ENCODE data around the gene IL1R2.

IL1R2 gene

DNA sequence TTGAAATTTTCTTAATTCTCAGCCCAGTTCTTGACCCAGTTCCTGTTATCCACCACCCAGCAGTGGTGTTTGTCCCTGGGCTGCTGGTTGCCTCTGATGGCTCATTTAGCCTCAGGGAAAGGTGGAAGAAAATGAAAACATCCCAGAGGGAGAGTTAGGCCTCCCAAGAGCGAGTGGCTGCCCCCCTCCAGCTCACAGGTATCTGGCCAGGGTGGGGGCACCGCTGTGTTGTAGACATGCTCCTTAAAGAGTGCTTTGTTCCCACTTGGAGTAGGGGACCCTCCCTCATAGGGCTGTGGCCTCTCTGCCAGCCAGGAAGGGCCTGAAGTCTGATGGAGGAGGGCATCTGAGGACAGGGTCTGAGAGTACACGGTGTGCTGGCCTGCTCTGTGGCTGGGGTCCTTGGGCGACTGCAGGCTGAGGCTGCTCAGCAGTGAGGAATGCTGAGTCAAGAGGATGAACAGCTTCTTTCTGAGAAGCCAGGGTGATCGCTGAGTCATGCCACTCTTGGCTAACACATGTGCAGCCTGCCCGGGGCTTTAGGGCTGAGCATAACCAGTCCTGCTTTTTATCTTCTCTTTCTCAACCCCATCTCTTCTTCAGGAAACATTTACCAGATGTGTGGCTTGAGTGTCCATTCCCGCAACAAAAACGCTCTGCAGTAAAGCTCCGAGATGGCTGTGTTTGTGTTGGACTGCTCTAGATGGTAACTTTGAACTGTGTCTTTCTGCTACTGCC lies 72.3 kb downstream of the IL1R2 start:
- H3K79me2 ChIP-seq (ENCODE audit: control insufficient read depth, low read length), result no peaks in the 10 kb centered on the region
- no peaks in the 10 kb centered on the region for H3K36me3 ChIP-seq (ENCODE audit: control insufficient read depth, low read length)
- no peaks in the 10 kb centered on the region for H4K20me1 ChIP-seq (ENCODE audit: control insufficient read depth, insufficient read depth, low read depth, low read length)
- H3K4me3 ChIP-seq (ENCODE audit: low read length), result no peak overlapping the region
- H3K27me3 ChIP-seq (ENCODE audit: control insufficient read depth, low read length), result no peaks in the 10 kb centered on the region
- TF ChIP-seq EZH2phosphoT487 (IDR thresholded peaks at IDR 0.05; ENCODE audit: borderline replicate concordance, low read length), result no peak
- TF ChIP-seq, protein P1, sequence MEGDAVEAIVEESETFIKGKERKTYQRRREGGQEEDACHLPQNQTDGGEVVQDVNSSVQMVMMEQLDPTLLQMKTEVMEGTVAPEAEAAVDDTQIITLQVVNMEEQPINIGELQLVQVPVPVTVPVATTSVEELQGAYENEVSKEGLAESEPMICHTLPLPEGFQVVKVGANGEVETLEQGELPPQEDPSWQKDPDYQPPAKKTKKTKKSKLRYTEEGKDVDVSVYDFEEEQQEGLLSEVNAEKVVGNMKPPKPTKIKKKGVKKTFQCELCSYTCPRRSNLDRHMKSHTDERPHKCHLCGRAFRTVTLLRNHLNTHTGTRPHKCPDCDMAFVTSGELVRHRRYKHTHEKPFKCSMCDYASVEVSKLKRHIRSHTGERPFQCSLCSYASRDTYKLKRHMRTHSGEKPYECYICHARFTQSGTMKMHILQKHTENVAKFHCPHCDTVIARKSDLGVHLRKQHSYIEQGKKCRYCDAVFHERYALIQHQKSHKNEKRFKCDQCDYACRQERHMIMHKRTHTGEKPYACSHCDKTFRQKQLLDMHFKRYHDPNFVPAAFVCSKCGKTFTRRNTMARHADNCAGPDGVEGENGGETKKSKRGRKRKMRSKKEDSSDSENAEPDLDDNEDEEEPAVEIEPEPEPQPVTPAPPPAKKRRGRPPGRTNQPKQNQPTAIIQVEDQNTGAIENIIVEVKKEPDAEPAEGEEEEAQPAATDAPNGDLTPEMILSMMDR (IDR thresholded peaks at IDR 0.05; ENCODE audit: low read depth, low read length, poor library complexity, severe bottlenecking), result no peak
- no peaks in the 10 kb centered on the region for H3K9me2 ChIP-seq (replicated peaks; ENCODE audit: control insufficient read depth, low read length)
- H3K4me2 ChIP-seq (ENCODE audit: low read length), result no peak overlapping the region
- H3K9me3 ChIP-seq (ENCODE audit: control insufficient read depth, insufficient read depth, low read length), result no peaks in the 10 kb centered on the region
- H3K4me1 ChIP-seq (ENCODE audit: control insufficient read depth, low read length), result no peaks in the 10 kb centered on the region
- no peaks in the 10 kb centered on the region for H3F3A ChIP-seq (ENCODE audit: control insufficient read depth, insufficient read depth)
- H3K27ac ChIP-seq (ENCODE audit: low read depth, low read length), result no peak overlapping the region

DNA sequence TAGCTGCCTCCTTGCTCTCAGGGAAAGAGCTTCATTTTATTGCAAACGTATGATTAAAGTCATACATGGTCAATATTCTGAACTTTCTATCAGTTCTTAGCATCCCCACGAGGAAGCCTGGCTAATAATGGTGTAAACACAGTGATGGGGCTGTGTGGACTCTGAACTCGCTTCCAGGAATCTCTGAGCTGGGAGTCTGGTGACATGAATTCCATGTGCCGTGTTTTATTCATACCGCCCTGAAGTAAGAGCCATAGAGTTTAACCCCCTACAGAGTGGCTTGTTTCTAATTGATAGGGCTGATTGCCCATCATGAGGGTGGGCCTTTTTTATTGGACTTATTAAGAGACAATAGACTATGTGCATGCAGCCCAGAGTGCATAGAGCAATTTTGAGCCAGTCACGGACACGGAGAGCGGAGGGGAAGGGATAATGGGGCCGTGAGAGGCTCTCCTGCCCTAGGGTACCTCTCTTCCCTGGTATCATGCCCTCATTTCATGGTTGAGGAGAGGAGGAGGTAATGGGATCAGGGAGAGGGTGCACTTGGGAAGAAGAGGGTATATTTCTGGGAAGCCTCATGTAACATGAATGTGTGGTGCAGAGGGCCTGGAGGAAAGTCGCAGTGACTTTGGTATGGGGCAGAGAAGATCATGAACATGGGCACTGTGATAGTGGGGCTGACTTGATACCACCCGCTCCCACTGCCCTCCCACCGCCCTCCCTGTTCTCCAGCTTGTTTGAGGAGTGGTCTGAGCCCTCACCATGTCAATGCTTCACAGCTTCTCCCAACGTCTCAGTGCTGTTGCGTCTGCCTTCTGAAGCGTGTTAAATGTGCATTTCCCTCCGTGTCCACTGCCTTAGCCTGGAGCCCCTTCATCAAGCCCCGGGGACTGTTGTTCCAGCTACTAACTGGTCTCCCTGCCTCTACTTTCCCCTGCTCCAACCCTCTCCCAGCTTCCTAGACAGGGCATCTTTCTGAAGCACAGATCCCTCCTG lies 73.2 kb downstream of the IL1R2 start:
- H3K36me3 ChIP-seq (ENCODE audit: control insufficient read depth, low read length), result no peaks in the 10 kb centered on the region
- H3F3A ChIP-seq (ENCODE audit: control insufficient read depth, insufficient read depth), result no peaks in the 10 kb centered on the region
- H3K27ac ChIP-seq (ENCODE audit: low read depth, low read length), result no peak overlapping the region
- no peaks in the 10 kb centered on the region for H3K4me1 ChIP-seq (ENCODE audit: control insufficient read depth, low read length)
- no peaks in the 10 kb centered on the region for H3K9me3 ChIP-seq (ENCODE audit: control insufficient read depth, insufficient read depth, low read length)
- H3K79me2 ChIP-seq (ENCODE audit: control insufficient read depth, low read length), result no peaks in the 10 kb centered on the region
- H3K4me3 ChIP-seq (ENCODE audit: low read length), result no peak overlapping the region
- no peak for TF ChIP-seq EZH2phosphoT487 (IDR thresholded peaks at IDR 0.05; ENCODE audit: borderline replicate concordance, low read length)
- TF ChIP-seq, protein P1 (IDR thresholded peaks at IDR 0.05; ENCODE audit: low read depth, low read length, poor library complexity, severe bottlenecking), result no peak
- H3K9me2 ChIP-seq (replicated peaks; ENCODE audit: control insufficient read depth, low read length), result no peaks in the 10 kb centered on the region
- no peaks in the 10 kb centered on the region for H3K27me3 ChIP-seq (ENCODE audit: control insufficient read depth, low read length)
- H4K20me1 ChIP-seq (ENCODE audit: control insufficient read depth, insufficient read depth, low read depth, low read length), result no peaks in the 10 kb centered on the region
- no peak overlapping the region for H3K4me2 ChIP-seq (ENCODE audit: low read length)

DNA sequence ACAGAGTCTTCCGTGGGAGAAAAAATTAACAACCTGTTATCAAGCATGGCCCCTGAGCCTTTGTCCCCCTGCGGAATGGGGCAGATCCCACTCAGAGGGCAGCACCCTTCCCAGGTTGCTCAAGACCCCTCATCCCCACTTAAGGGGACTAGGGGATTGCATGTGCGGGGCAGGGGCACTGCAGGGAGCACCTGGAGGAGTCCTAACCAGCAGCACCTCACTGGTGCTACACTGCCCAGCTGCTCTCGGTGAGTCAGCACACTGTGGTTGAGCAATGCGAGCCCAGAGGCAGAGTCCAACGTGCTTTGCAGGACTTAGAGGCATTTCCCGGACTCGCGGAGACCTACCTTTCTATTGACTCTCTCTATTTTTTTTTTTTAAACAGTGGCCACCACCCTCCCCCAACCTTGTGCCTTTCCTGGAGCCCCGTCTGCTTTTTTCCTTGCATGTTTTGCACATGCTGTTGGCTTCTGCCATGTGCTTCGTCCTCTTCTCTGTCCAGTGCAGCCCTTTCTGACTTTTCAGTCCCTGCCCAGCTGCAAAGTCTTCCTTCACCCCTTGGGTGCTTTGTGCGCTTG lies 74.0 kb downstream of the IL1R2 start:
- H3K36me3 ChIP-seq (ENCODE audit: control insufficient read depth, low read length), result no peaks in the 10 kb centered on the region
- no peaks in the 10 kb centered on the region for H3K79me2 ChIP-seq (ENCODE audit: control insufficient read depth, low read length)
- H3K4me2 ChIP-seq (ENCODE audit: low read length), result no peak overlapping the region
- no peak overlapping the region for H3K4me3 ChIP-seq (ENCODE audit: low read length)
- no peaks in the 10 kb centered on the region for H3K9me3 ChIP-seq (ENCODE audit: control insufficient read depth, insufficient read depth, low read length)
- no peak overlapping the region for H3K27ac ChIP-seq (ENCODE audit: low read depth, low read length)
- no peaks in the 10 kb centered on the region for H3F3A ChIP-seq (ENCODE audit: control insufficient read depth, insufficient read depth)
- no peaks in the 10 kb centered on the region for H3K27me3 ChIP-seq (ENCODE audit: control insufficient read depth, low read length)
- no peaks in the 10 kb centered on the region for H4K20me1 ChIP-seq (ENCODE audit: control insufficient read depth, insufficient read depth, low read depth, low read length)
- TF ChIP-seq, protein P1 (IDR thresholded peaks at IDR 0.05; ENCODE audit: low read depth, low read length, poor library complexity, severe bottlenecking), result no peak
- TF ChIP-seq EZH2phosphoT487 (IDR thresholded peaks at IDR 0.05; ENCODE audit: borderline replicate concordance, low read length), result no peak
- no peaks in the 10 kb centered on the region for H3K9me2 ChIP-seq (replicated peaks; ENCODE audit: control insufficient read depth, low read length)
- H3K4me1 ChIP-seq (ENCODE audit: control insufficient read depth, low read length), result no peaks in the 10 kb centered on the region
